PC-9 (cell line): ENCODE results near the gene FUT2. TPM values are rescaled to one million over a fixed set of nuclear protein-coding genes. Genes with fewer than 3 reads are reported as not detected.

Experiments
- BruUV-seq: library from RNA; stranded (reverse); fragments of 400-500 nt; replicated peaks from 2 replicates; lab custom pipeline; 2021; lab: Mats Ljungman, UMichigan
- CTCF ChIA-PET: fragments of 300-600 bp; sonication (Branson Sonifier 250); formaldehyde crosslinking; loops from one replicate; lab custom pipeline; 2022; ENCODE audit warnings: antibody characterized with exemption; lab: Charles Lee
- POLR2A ChIA-PET: fragments of 300-600 bp; sonication (Branson Sonifier 250); formaldehyde crosslinking; loops from one replicate; lab custom pipeline; 2022; ENCODE audit warnings: antibody characterized with exemption; ENCODE audit not compliant: unreplicated experiment; lab: Charles Lee
- DNase-seq, 2 experiments: peaks; one replicate each; pipeline versions ENCODE4 v3.0.0 to v3.0.0-alpha.2; 2015 to 2022; ENCODE audit warnings: mixed read lengths in 1 of 2
- H2AFZ ChIP-seq: fragments of 200-600 bp; sonication (generic); 2 replicates; pipeline ENCODE4 v1.8.1; 2017; ENCODE audit warnings: antibody characterized with exemption
- H3F3A ChIP-seq: fragments of 200-600 bp; sonication (generic); 2 replicates; pipeline ENCODE4 v1.8.1; 2017; ENCODE audit warnings: antibody characterized with exemption, mild to moderate bottlenecking, low read depth; ENCODE audit not compliant: insufficient read depth
- H3K27ac ChIP-seq: fragments of 200-600 bp; sonication (generic); 2 replicates; pipeline ENCODE4 v1.6.1; 2016; ENCODE audit warnings: mixed run types
- H3K27me3 ChIP-seq: fragments of 200-600 bp; sonication (generic); 2 replicates; pipeline ENCODE4 v1.6.1; 2016; ENCODE audit warnings: low read depth, mixed run types; ENCODE audit not compliant: insufficient read depth
- H3K36me3 ChIP-seq: fragments of 200-600 bp; sonication (generic); 2 replicates; pipeline ENCODE4 v1.6.1; 2016; ENCODE audit warnings: low read depth, mixed run types
- H3K4me1 ChIP-seq: fragments of 200-600 bp; sonication (generic); replicated peaks from 2 replicates; pipeline ENCODE4 v1.6.1; 2016; ENCODE audit warnings: mixed run types; ENCODE audit not compliant: insufficient read depth
- H3K4me2 ChIP-seq: fragments of 200-600 bp; sonication (generic); 2 replicates; pipeline ENCODE4 v1.6.1; 2017; ENCODE audit warnings: mixed run types
- H3K4me3 ChIP-seq: fragments of 200-600 bp; sonication (generic); 2 replicates; pipeline ENCODE4 v1.6.1; 2016; ENCODE audit warnings: mixed run types
- H3K79me2 ChIP-seq: fragments of 200-600 bp; sonication (generic); 2 replicates; pipeline ENCODE4 v1.6.1; 2017; ENCODE audit warnings: low read depth, mixed run types
- H3K9me2 ChIP-seq: fragments of 200-600 bp; sonication (generic); 2 replicates; pipeline ENCODE4 v1.8.1; 2017; ENCODE audit warnings: mild to moderate bottlenecking; ENCODE audit not compliant: insufficient read depth
- H3K9me3 ChIP-seq: fragments of 200-600 bp; sonication (generic); 2 replicates; pipeline ENCODE4 v1.8.1; 2016; ENCODE audit warnings: low read depth; ENCODE audit not compliant: insufficient read depth
- H4K20me1 ChIP-seq: fragments of 200-600 bp; sonication (generic); 2 replicates; pipeline ENCODE4 v1.8.1; 2017; ENCODE audit not compliant: insufficient read depth
- EZH2 ChIP-seq: fragments of 200-600 bp; sonication (generic); IDR thresholded peaks from 2 replicates; pipeline ENCODE4 v1.8.0; 2017; ENCODE audit warnings: antibody characterized with exemption, low read depth
- intact Hi-C: fragments of 100-400 bp; cut with micrococcal nuclease; formaldehyde crosslinking; loops from one replicate; pipeline ENCODE4 v1.10.0; 2022; ENCODE audit not compliant: unreplicated experiment
- total RNA-seq: library from RNA; stranded (reverse); gene quantifications from 2 replicates; pipeline ENCODE4 v1.2.3, GENCODE V29; 2021
- TF ChIP-seq, protein P1 (sequence below): fragments of 200-600 bp; sonication (generic); conservative IDR thresholded peaks from 2 replicates; pipeline ENCODE4 v1.6.1; 2017; ENCODE audit warnings: mixed run types, antibody characterized with exemption, mild to moderate bottlenecking, moderate library complexity

FUT2 gene
- total RNA-seq, 1 experiment from 2014 or later: 8.7 TPM

- Histone ChIP-seq H3F3A (peaks cover 30% of the 10 kb centered on the region), H4K20me1 (no peaks in the 10 kb centered on the region), H3K4me3 (peak overlapping the region; percentile 69), H3K27me3 (no peaks in the 10 kb centered on the region), H2AFZ (peak overlapping the region; percentile 90), H3K4me2 (peak overlapping the region; percentile 97), H3K9me2 (no peaks in the 10 kb centered on the region), H3K4me1 (peaks cover 23% of the 10 kb centered on the region), H3K27ac (no peak overlapping the region), H3K9me3 (no peaks in the 10 kb centered on the region), H3K36me3 (no peaks in the 10 kb centered on the region), H3K79me2 (no peaks in the 10 kb centered on the region)
- intact Hi-C loops: loop anchor here (1.0 to 10.0 kb wide), 8 partner anchors 68 to 348 kb away; partner anchors contain the start of genes FTL, FUT1, GYS1 and RUVBL2
- TF ChIP-seq EZH2: no peak
- TF ChIP-seq, protein P1, sequence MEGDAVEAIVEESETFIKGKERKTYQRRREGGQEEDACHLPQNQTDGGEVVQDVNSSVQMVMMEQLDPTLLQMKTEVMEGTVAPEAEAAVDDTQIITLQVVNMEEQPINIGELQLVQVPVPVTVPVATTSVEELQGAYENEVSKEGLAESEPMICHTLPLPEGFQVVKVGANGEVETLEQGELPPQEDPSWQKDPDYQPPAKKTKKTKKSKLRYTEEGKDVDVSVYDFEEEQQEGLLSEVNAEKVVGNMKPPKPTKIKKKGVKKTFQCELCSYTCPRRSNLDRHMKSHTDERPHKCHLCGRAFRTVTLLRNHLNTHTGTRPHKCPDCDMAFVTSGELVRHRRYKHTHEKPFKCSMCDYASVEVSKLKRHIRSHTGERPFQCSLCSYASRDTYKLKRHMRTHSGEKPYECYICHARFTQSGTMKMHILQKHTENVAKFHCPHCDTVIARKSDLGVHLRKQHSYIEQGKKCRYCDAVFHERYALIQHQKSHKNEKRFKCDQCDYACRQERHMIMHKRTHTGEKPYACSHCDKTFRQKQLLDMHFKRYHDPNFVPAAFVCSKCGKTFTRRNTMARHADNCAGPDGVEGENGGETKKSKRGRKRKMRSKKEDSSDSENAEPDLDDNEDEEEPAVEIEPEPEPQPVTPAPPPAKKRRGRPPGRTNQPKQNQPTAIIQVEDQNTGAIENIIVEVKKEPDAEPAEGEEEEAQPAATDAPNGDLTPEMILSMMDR: no peak
- no peak for DNase-seq
- CTCF ChIA-PET: no interaction called here
- POLR2A ChIA-PET: no interaction called here
- BruUV-seq: no TSS peak
Measured at GRCh38 chr19:48646722-48647216, 49.0 kb upstream of the FUT2 start.

GRCh38 chr19:48648134-48648533 lies 47.6 kb upstream of the FUT2 start:
- H3K4me1 ChIP-seq: peaks cover 27% of the 10 kb centered on the region
- TF ChIP-seq, protein P1: no peak
- no peak for TF ChIP-seq EZH2
- no peaks in the 10 kb centered on the region for H3K36me3 ChIP-seq
- intact Hi-C loops: loop anchor here (5.0 to 10.0 kb wide), 3 partner anchors 104 to 347 kb away; partner anchors contain the start of genes FTL, FUT1, GYS1 and RUVBL2
- DNase-seq: no peak
- H3K27me3 ChIP-seq: no peaks in the 10 kb centered on the region
- H3F3A ChIP-seq: peaks cover 27% of the 10 kb centered on the region; the same call in 1 of the 2 replicates
- H3K4me3 ChIP-seq: no peak overlapping the region
- CTCF ChIA-PET: interaction anchor here (0.7 kb wide), 1 partner anchor 134 kb away, joined by 7 read pairs; no protein-coding TSS in a partner anchor
- H2AFZ ChIP-seq: no peak overlapping the region
- H3K4me2 ChIP-seq: no peak overlapping the region
- no peak overlapping the region for H3K27ac ChIP-seq
- BruUV-seq: no TSS peak
- no peaks in the 10 kb centered on the region for H3K9me3 ChIP-seq
- no peaks in the 10 kb centered on the region for H3K9me2 ChIP-seq
- no peaks in the 10 kb centered on the region for H4K20me1 ChIP-seq
- POLR2A ChIA-PET: no interaction called here
- H3K79me2 ChIP-seq: no peaks in the 10 kb centered on the region

GRCh38 chr19:48650974-48651682 lies 44.6 kb upstream of the FUT2 start:
- ChIA-PET CTCF (interaction anchor here (0.7 kb wide), 1 partner anchor 323 kb away, joined by 7 read pairs; no protein-coding TSS in a partner anchor), POLR2A (no interaction called here)
- Histone ChIP-seq H3K4me1 (peaks cover 15% of the 10 kb centered on the region), H3K36me3 (no peaks in the 10 kb centered on the region), H3K9me2 (no peaks in the 10 kb centered on the region), H3K4me2 (no peak overlapping the region), H3K79me2 (no peaks in the 10 kb centered on the region), H4K20me1 (no peaks in the 10 kb centered on the region), H3K4me3 (no peak overlapping the region), H3K27ac (no peak overlapping the region), H3K27me3 (no peaks in the 10 kb centered on the region), H3K9me3 (no peaks in the 10 kb centered on the region), H2AFZ (no peak overlapping the region), H3F3A (peaks cover 18% of the 10 kb centered on the region; the same call in 1 of the 2 replicates)
- no peak for DNase-seq
- intact Hi-C loops: no loop called here
- TF ChIP-seq, protein P1: no peak
- TF ChIP-seq EZH2: no peak
- BruUV-seq: no TSS peak
